Measurements from ENCODE around the gene PPP1R13L. TPM values are rescaled to one million over a fixed set of nuclear protein-coding genes. Genes with fewer than 3 reads are reported as not detected.

PPP1R13L gene
- total and polyA plus RNA-seq, 12 donors, result 85.2 to 265 (median 166) TPM

DNA sequence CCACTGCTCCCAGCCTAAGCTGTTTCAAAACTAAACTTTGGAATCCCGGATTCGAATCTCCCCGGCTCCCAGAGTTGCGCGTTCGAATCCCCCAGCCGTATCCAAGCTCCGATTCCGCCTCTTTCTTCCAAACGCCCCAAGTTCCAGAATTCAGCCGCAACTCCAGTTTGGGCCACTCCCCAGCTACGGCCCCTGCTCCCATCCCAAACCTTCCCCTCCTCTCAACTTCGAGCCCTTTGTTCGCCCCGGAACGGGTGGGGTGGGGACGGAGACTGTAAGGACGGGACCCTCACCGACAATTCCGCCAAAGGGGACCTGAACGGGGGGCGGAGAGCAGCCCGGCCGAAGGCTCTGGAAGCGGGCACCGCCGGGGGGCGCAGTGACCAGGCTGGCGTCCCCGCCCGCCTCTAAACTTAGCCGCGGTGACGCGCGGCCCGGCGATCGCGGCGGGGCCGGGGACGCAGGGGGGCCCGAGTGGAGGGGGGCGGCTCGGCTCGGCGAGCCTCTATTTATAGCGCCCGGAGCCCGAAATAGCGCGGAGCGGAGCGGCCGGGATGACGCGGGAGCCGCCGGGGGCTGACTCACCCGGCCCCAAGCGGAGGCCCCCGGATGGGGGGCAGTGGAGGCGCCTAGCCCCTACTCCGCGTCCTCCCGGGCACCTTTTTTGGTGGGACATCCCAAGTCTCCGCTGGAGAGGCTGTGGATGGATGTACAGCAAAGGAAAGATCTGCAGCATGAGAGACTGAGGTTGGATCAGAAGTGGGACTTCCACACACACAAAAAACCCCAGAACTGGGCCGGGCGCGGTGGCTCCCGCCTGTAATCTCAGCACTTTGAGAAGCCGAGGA, 23.7 kb upstream of the PPP1R13L start:
- ATAC-seq (peak; percentile 59 to 86 (median 76)), DNase-seq (peak; percentile 76 to 79)
- TF ChIP-seq CTCF (IDR thresholded peaks at IDR 0.05), result peak in 8 of 9 donors; percentile 42 to 71 (median 56)
- intact Hi-C loops (cut with DNase I), result loop anchor here in 3 of 10 donors (2.0 to 10.0 kb wide), 3 partner anchors 46 to 216 kb away; no protein-coding TSS in a partner anchor
- Histone ChIP-seq H3K27ac (peak overlapping the region; percentile 78 to 93 (median 89)), H3K27me3 (peaks cover 0 to 14% (median 0%) of the 10 kb centered on the region in 7 donors), H3K4me3 (peak overlapping the region; percentile 0 to 63 (median 56)), H3K9me3 (no peaks in the 10 kb centered on the region), H3K36me3 (no peaks in the 10 kb centered on the region), H3K4me1 (peaks cover 7 to 48% (median 38%) of the 10 kb centered on the region in 9 donors)
- whole genome bisulfite sequencing, 2 donors, result 2% methylated on average over 53 to 73 of the region's 73 CpGs

- H3K9me3 ChIP-seq, result no peaks in the 10 kb centered on the region
- intact Hi-C loops (cut with DNase I), result loop anchor here in 2 of 10 donors (10.0 kb wide), 2 partner anchors 50 to 220 kb away; no protein-coding TSS in a partner anchor
- TF ChIP-seq CTCF (IDR thresholded peaks at IDR 0.05), result no peak
- DNase-seq (peak; percentile 67 to 78), ATAC-seq (peak; percentile 22 to 70 (median 48))
- H3K36me3 ChIP-seq, result peaks cover 0 to 29% (median 1%) of the 10 kb centered on the region in 9 donors
- H3K27me3 ChIP-seq, result peaks cover 0 to 14% (median 0%) of the 10 kb centered on the region in 7 donors
- H3K4me3 ChIP-seq, result peak overlapping the region; percentile 42 to 81 (median 72)
- peaks cover 11 to 67% (median 52%) of the 10 kb centered on the region in 9 donors for H3K4me1 ChIP-seq
- peak overlapping the region; percentile 34 to 96 (median 92) for H3K27ac ChIP-seq
- WGBS, 2 donors, result 8 to 13% methylated on average over 24 of the region's 24 CpGs
Measured at GRCh38 chr19:45424191-45425058, 19.6 kb upstream of the PPP1R13L start.

- WGBS, 2 donors, result 0 to 1% methylated on average over 36 to 37 of the region's 37 CpGs
- Histone ChIP-seq H3K36me3 (peaks cover 0 to 36% (median 9%) of the 10 kb centered on the region in 9 donors), H3K9me3 (no peaks in the 10 kb centered on the region), H3K4me3 (peak within 1 kb of the TSS; percentile 42 to 81 (median 72)), H3K27ac (peak within 1 kb of the TSS; percentile 34 to 96 (median 92)), H3K4me1 (peaks cover 4 to 68% (median 45%) of the 10 kb centered on the region in 9 donors), H3K27me3 (peaks cover 0 to 7% (median 0%) of the 10 kb centered on the region in 7 donors)
- TF ChIP-seq CTCF (IDR thresholded peaks at IDR 0.05), result no peak
- peak; percentile 81 to 90 (median 86) for ATAC-seq
- intact Hi-C loops (cut with DNase I), result loop anchor here in 3 of 10 donors (1.0 to 10.0 kb wide), 4 partner anchors 17 to 221 kb away; partner anchors contain the start of gene POLR1G (in 2 of the 3)
- peak; percentile 94 to 95 for DNase-seq
Measured at GRCh38 chr19:45423589-45424190, 18.8 kb upstream of the PPP1R13L start, which contains the start of gene ERCC1. TSS of gene ERCC1 (minus strand) at chr19:45423917. CDS start at chr19:45423374, 543 bp downstream.

Measured in heart right ventricle (tissue), 16 donors.